ENCODE results near the gene PODN.

DNA sequence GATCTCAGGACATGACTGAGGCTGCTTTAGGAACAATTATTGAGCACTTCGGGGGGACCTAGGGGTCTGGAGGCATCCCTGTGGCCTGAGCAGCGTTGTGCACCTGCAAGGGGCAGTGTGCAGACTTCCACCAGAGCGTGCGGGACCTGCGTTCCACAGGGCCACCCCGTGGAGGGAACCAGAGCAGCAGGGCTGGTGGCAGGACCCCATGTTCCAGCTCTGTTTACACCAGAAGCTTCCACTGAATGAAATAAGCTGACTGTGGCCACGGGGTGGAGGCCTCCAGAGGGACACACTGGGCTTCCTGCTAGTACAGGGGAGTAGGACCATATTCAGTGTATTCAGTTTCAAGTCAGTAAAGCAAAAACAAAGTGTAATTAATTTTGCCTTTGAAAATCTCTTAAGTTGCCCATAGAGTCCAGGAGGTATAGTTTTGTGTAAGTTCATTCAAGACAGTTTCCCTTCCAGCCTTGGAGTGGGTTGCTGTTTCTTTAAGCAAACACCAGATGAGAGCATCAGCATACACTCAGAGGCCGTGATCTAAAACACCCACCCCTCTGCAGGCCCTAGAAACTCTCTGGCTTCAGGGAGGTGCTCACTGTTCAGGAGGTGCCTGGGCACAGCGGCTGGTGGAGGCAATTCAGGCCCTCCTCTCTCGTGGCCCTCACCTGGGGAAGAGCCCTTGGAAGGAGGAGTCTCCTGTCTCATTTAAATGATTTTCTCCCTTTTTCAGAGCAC lies 63.8 kb downstream of the PODN start:
- TF ChIP-seq, protein P1, sequence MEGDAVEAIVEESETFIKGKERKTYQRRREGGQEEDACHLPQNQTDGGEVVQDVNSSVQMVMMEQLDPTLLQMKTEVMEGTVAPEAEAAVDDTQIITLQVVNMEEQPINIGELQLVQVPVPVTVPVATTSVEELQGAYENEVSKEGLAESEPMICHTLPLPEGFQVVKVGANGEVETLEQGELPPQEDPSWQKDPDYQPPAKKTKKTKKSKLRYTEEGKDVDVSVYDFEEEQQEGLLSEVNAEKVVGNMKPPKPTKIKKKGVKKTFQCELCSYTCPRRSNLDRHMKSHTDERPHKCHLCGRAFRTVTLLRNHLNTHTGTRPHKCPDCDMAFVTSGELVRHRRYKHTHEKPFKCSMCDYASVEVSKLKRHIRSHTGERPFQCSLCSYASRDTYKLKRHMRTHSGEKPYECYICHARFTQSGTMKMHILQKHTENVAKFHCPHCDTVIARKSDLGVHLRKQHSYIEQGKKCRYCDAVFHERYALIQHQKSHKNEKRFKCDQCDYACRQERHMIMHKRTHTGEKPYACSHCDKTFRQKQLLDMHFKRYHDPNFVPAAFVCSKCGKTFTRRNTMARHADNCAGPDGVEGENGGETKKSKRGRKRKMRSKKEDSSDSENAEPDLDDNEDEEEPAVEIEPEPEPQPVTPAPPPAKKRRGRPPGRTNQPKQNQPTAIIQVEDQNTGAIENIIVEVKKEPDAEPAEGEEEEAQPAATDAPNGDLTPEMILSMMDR (conservative IDR thresholded peaks at IDR 0.05), result no peak
- TF ChIP-seq EZH2 (IDR thresholded peaks at IDR 0.05; ENCODE audit: low read depth), result no peak
